Activated gamma-delta T cell treated with anti-CD3 and anti-CD28 coated beads, Interleukin-2, amount 50 U/mL, for 16 hours (primary cell): ENCODE results near the gene LGR4.
"Not testable (repeated sequence)": the region's sequence is repeated elsewhere in the genome, so short reads cannot be mapped to it uniquely, and the experiment has no call there.

Experiments used
- DNase-seq: peaks from one replicate; pipeline ENCODE4 v3.0.0-alpha.2; 2020; ENCODE audit warnings: low read depth

The LGR4 gene

GRCh38 chr11:27347359-27348339, 124.9 kb downstream of the LGR4 start:
- DNase-seq = no peak

- DNase-seq = no peak
These were observed 132.6 kb downstream of the LGR4 start for GRCh38 chr11:27339941-27340340.

- not testable (repeated sequence) for DNase-seq
These were observed 137.8 kb downstream of the LGR4 start for GRCh38 chr11:27334764-27335163.

DNA sequence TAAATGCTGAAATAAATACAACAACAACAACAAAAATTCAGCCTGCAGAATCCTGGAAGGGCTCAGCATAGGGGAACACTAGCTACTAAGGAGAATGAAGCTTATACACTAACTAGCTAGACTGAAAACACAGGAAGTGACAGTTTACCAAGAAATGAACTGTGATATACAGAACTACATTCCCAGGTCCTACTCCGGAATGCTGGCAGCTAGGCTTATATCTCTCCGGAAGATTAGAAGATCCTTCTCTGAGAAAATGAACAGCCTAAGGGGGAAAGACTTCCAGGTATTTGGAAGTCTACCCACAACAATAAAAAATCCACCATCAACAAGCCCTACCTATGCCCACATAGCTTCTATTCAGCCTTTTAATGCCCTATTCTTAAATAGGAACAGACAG, 140.6 kb downstream of the LGR4 start:
- DNase-seq = no peak

DNA sequence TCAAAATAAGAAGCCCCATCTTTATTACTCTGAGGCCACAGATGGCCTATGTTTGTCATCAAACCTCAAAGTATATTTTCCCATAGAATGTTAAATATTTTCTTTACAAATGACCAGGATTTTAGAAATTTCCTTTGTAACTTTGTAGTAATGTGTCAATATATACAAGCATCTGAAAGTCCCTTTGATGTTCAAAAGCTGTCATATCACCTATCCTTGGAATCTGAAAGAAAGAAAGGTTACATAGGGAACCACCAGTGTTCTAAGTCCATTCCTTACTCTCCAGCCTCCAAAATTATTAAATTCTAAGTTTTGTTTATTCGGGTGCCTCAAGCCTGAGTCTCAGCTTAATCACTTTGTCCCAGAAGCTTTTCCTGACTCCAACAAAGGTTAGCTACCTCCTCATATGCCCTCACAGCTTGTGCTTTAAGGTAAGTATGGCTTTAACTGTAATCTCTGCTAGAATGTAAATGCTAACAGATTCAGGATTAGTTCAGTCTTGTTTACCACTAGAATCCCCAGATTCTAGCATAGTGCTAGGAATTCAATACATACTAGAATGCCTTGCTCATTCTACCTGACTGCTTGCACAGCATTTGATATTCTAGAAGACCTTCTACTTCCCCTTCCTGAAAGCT, 141.8 kb downstream of the LGR4 start:
- DNase-seq = no peak

DNA sequence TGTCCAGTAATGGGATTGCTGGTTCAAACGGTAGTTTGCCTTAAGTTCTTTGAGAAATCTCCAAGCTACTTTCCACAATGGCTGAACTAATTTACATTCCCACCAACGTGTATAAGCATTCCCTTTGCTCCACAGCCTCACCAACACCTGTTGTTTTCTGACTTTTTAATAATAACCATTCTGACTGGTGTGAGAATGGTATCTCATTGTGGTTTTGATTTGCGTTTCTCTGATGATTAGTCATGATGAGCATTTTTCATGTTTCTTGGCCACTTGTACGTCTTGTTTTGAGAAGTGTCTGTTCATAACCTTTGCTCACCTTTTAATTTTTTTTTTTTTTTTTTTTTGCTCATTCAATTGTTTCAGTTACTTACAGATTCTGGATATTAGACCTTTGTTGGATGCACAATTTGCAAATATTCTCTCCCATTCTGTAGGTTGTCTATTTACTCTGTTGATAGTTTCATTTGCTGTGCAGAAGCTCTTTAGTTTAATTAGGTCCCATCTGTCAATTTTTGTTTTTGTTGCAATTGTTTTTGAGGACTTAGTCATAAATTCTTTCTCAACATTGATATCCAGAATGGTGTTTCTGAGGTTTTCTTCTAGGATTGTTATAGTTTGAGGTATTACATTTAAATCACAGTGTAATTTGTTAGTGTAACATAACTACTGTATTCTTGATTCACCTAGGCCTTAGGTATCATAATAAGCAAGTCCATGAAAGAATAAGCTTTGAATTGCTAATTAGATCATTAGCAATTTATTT, 142.5 kb downstream of the LGR4 start:
- no peak for DNase-seq

- DNase-seq = no peak
These were observed 144.0 kb downstream of the LGR4 start for GRCh38 chr11:27328614-27329013.

GRCh38 chr11:27327064-27327463, 145.5 kb downstream of the LGR4 start:
- DNase-seq = not testable (repeated sequence)

DNA sequence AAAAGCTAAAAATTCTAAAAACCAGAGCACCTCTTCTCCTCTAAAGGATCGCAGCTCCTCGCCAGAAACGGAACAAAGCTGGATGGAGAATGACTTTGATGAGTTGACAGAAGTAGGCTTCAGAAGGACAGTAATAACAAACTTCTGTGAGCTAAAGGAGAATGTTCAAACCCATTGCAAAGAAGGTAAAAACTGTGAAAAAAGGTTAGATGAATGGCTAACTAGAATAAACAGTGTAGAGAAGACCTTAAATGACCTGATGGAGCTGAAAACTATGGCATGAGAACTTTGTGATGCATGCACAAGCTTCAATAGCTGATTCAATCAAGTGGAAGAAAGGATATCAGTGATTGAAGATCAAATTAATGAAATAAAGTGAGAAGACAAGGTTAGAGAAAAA, 150.4 kb downstream of the LGR4 start:
- DNase-seq = not testable (repeated sequence)

GRCh38 chr11:27321340-27321739, 151.2 kb downstream of the LGR4 start:
- DNase-seq = not testable (repeated sequence)

DNA sequence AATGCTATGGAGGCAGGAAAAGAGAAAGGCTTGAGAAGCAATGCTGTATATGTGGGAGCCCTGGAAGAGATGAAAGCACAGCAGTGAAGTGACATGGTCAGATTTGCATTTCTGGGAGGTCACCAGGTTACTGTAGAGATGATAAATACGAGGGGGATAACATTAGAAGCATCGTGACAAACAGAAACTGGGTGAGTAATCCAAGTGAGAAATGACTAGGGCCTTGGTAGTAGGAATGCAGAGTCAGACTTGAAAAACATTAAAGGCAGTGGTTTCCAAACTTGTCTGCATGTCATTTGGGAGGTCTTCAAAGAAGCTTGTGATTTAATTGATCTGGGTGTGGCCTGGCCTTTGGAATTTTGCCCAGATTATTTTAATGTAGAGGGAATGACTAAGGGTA, 153.5 kb downstream of the LGR4 start:
- no peak for DNase-seq

DNA sequence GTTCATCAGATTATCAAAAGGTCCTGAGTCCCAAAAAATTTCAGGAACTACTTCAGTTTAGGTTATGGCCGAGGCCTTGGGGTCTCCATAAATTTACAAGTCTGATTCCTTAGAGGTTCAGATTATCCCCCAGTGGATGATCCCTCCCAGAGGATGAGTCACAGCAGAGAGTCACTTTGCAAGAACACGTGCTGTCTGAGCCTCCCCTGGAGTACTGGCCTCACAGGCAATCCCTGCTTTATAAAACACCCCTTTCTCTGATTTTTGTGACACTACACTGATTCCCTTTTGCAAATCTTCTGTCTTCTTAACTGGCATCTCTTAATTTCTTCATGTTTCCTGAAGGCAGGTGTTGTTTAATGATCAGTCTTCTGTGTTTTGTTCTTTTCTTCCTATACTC, 154.8 kb downstream of the LGR4 start:
- DNase-seq = no peak
